ENCODE measurements around the gene SMARCAL1.

SMARCAL1 gene

GRCh38 chr2:216477283-216478035 lies 65.2 kb downstream of the SMARCAL1 start:
- DNase-seq (ENCODE audit: low read depth) = no peak

GRCh38 chr2:216478151-216478550 lies 65.9 kb downstream of the SMARCAL1 start:
- DNase-seq (ENCODE audit: low read depth) = no peak

GRCh38 chr2:216478791-216479190 lies 66.5 kb downstream of the SMARCAL1 start:
- DNase-seq (ENCODE audit: low read depth) = no peak

GRCh38 chr2:216480221-216480620 lies 67.9 kb downstream of the SMARCAL1 start:
- no peak for DNase-seq (ENCODE audit: low read depth)

- no peak for DNase-seq (ENCODE audit: low read depth)
These were observed 70.4 kb downstream of the SMARCAL1 start for GRCh38 chr2:216482640-216483039.

- no peak for DNase-seq (ENCODE audit: low read depth)
These were observed 73.0 kb downstream of the SMARCAL1 start for GRCh38 chr2:216485237-216485636.

GRCh38 chr2:216485745-216486144 lies 73.5 kb downstream of the SMARCAL1 start:
- no peak for DNase-seq (ENCODE audit: low read depth)

- DNase-seq (ENCODE audit: low read depth) = no peak
These were observed 74.0 kb downstream of the SMARCAL1 start for GRCh38 chr2:216486271-216486670.

GRCh38 chr2:216486708-216487107 lies 74.4 kb downstream of the SMARCAL1 start:
- DNase-seq (ENCODE audit: low read depth) = no peak

GRCh38 chr2:216490061-216490460 lies 77.8 kb downstream of the SMARCAL1 start:
- DNase-seq (ENCODE audit: low read depth) = no peak

- no peak for DNase-seq (ENCODE audit: low read depth)
These were observed 79.7 kb downstream of the SMARCAL1 start for GRCh38 chr2:216491793-216492596.

- no peak for DNase-seq (ENCODE audit: low read depth)
These were observed 80.5 kb downstream of the SMARCAL1 start for GRCh38 chr2:216492597-216493333.

GRCh38 chr2:216493334-216493685 lies 81.0 kb downstream of the SMARCAL1 start:
- no peak for DNase-seq (ENCODE audit: low read depth)

- no peak for DNase-seq (ENCODE audit: low read depth)
These were observed 83.4 kb downstream of the SMARCAL1 start for GRCh38 chr2:216495656-216496055.

GRCh38 chr2:216497382-216498069 lies 85.2 kb downstream of the SMARCAL1 start:
- no peak for DNase-seq (ENCODE audit: low read depth)

- no peak for DNase-seq (ENCODE audit: low read depth)
These were observed 85.7 kb downstream of the SMARCAL1 start for GRCh38 chr2:216498070-216498378.

- peak; percentile 85 for DNase-seq (ENCODE audit: low read depth)
These were observed 86.4 kb downstream of the SMARCAL1 start, which contains the start of gene RPL37A for GRCh38 chr2:216498379-216499352. Gene RPL37A (plus strand): TSS chr2:216498844. CDS start chr2:216498875, 31 bp downstream.

- DNase-seq (ENCODE audit: low read depth) = no peak
These were observed 87.4 kb downstream of the SMARCAL1 start for GRCh38 chr2:216499641-216500218.

GRCh38 chr2:216500572-216500971 lies 88.3 kb downstream of the SMARCAL1 start:
- DNase-seq (ENCODE audit: low read depth) = no peak

- DNase-seq (ENCODE audit: low read depth) = no peak
These were observed 89.6 kb downstream of the SMARCAL1 start for GRCh38 chr2:216501854-216502253.

Measured in activated T-cell treated with anti-CD3 and anti-CD28 coated beads for 48 hours (primary cell).